Central memory CD4-positive, alpha-beta T cell (primary cell): ENCODE data around the gene PROK1.
A peak's percentile ranks its signal among the peaks of the same experiment; 100 is the strongest.
"Not testable (repeated sequence)": the region's sequence is repeated elsewhere in the genome, so short reads cannot be mapped to it uniquely, and the experiment has no call there.

Experiments
- DNase-seq: peaks from one replicate; pipeline ENCODE4 v3.0.0; 2022

Gene PROK1

GRCh38 chr1:110434946-110435345 lies 16.0 kb upstream of the PROK1 start:
- no peak for DNase-seq

GRCh38 chr1:110436635-110437034 lies 14.3 kb upstream of the PROK1 start:
- no peak for DNase-seq

GRCh38 chr1:110437645-110438299 lies 13.2 kb upstream of the PROK1 start:
- not testable (repeated sequence) for DNase-seq

GRCh38 chr1:110438893-110439292 lies 12.1 kb upstream of the PROK1 start:
- no peak for DNase-seq

GRCh38 chr1:110439873-110440272 lies 11.1 kb upstream of the PROK1 start:
- DNase-seq = not testable (repeated sequence)

- DNase-seq = no peak
These were observed 10.1 kb upstream of the PROK1 start for GRCh38 chr1:110440877-110441276.

- DNase-seq = no peak
These were observed 9.1 kb upstream of the PROK1 start for GRCh38 chr1:110441888-110442287.

GRCh38 chr1:110443451-110443850 lies 7.5 kb upstream of the PROK1 start:
- DNase-seq = no peak

GRCh38 chr1:110444561-110444960 lies 6.4 kb upstream of the PROK1 start:
- no peak for DNase-seq

GRCh38 chr1:110449661-110450651 lies 993 bp upstream of the PROK1 start:
- DNase-seq = no peak

GRCh38 chr1:110452330-110452729 lies 1.4 kb downstream of the PROK1 start:
- no peak for DNase-seq

GRCh38 chr1:110453829-110454228 lies 2.9 kb downstream of the PROK1 start:
- DNase-seq = no peak

- no peak for DNase-seq
These were observed 3.4 kb downstream of the PROK1 start for GRCh38 chr1:110454328-110454727.

- DNase-seq = no peak
These were observed 4.2 kb downstream of the PROK1 start for GRCh38 chr1:110455151-110455550.

- DNase-seq = no peak
These were observed 6.3 kb downstream of the PROK1 start for GRCh38 chr1:110457206-110457605.

- peak; percentile 78 for DNase-seq
These were observed 9.6 kb downstream of the PROK1 start for GRCh38 chr1:110460253-110461220.

GRCh38 chr1:110462093-110462492 lies 11.1 kb downstream of the PROK1 start:
- no peak for DNase-seq

- no peak for DNase-seq
These were observed 12.0 kb downstream of the PROK1 start for GRCh38 chr1:110462964-110463363.

- no peak for DNase-seq
These were observed 12.8 kb downstream of the PROK1 start for GRCh38 chr1:110463725-110464124.

GRCh38 chr1:110464340-110464739 lies 13.4 kb downstream of the PROK1 start:
- DNase-seq = no peak

GRCh38 chr1:110465038-110465813 lies 14.3 kb downstream of the PROK1 start:
- no peak for DNase-seq

- no peak for DNase-seq
These were observed 14.9 kb downstream of the PROK1 start for GRCh38 chr1:110465814-110466380.
